Measurements from ENCODE around the gene GPATCH11.

The GPATCH11 gene

DNA sequence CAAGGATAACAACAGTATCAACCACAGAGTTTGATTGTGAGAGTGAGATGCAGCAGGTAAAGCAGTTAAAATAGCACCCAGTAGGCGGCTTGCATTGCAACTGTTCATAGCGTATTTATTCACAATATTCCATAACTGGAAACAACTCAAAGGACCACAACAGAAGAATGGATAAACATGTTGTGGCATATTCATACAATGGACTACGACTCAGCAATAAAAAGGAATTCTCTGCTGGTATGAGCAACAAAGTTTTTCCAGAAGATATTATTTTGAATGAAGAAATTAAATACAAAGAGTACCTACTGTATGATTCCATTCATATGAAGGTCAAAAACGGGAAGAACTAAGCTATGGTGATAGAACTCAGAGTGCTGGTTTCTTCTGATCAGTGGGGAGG is 25.2 kb downstream of the GPATCH11 start:
- no peak for DNase-seq (ENCODE audit: low spot score)

DNA sequence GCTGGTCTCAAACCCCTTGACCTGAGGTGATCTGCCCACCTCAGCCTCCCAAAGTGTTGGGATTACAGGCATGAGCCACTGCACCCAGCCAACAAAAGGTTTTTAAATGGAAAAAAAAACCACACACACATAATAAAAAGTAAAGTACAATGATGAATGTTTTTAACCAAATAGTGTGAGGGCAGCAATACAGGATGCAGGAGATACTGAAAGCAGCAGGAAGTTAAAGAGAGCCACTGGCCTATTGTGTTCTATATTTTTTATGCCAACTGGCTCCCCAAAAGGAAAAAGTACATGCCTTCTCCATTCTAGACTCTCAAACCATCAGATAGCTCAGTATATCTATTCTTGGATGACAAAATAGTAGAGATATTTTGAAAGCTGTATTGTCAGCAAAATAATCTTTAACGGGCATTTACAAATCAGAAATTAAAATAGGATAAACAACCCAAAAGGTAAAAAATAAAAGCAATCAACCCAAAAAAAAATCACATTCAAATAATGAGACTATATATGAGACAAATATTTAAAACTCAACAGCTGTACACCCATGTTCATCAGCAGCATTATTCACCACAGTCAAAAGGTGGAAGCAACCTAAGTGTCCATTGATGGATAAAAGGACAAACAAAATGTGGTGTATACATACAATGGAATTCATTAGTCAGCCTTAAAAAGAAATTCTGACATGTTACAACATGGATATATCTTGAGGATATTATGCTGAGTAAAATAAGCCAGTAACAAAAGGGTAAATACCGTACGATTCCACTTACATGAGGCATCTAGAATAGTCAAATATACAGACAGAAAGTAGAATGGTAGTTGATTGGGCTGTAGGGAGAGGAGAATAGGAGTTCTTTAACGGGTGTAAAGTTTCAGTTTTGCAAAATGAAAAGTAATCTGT is 26.2 kb downstream of the GPATCH11 start:
- no peak for DNase-seq (ENCODE audit: low spot score)

DNA sequence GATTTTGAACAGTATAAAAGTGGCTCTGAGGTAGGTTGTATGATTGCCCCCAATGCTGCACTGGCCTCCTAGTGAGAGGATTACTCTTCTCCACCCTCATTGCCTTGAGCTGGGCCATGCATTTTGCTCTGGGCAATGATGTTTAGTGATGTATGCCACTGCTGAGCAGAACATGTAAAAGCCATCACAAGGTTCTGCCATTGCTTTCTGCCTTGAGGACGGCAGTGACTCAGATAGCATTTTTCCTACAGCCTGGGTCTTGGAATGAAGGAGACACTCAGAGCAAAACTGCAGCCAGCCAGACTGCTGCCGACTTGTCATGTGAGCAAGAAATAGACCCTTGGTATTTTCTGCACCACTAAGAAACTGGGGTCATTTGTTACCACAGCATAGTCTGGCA is 27.6 kb downstream of the GPATCH11 start:
- no peak for DNase-seq (ENCODE audit: low spot score)

DNA sequence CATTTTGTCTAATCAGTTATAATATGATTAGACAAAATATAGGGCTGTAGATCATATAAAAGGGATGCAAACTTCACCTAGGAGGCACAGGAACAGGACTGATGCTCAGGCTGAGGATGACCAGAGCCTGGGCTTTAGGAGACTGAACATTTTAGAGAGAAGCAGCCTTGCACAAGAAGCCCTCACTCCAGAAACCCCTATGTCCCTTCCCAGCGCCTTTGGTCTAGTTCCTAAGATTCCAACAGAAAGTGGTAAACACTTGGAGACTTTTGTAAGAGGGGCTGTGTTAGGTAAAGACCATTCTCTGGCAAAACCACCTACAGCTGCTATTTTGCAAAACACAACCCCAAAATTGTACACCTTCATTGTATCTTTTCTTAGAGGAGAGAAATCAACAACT is 33.2 kb downstream of the GPATCH11 start:
- no peak for DNase-seq (ENCODE audit: low spot score)

DNA sequence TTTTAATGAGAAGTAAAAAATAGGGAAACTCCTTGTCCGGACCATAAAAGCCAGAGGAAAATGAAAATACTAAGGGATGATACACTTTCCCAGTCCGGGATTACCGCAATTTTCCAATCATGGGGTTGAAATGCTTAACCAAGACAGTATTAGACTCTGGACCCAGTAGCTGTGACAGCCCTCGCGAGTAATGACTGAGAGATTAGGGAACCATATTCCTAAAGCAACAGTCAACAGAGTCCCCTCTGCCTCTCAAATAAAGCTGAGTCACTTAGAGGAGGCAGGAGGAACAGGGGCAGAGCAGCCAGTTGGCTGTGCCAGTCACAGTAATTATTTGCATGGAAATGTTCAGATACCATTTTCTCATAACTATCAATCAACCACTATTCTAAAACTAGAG is 34.8 kb downstream of the GPATCH11 start:
- no peak for DNase-seq (ENCODE audit: low spot score)

DNA sequence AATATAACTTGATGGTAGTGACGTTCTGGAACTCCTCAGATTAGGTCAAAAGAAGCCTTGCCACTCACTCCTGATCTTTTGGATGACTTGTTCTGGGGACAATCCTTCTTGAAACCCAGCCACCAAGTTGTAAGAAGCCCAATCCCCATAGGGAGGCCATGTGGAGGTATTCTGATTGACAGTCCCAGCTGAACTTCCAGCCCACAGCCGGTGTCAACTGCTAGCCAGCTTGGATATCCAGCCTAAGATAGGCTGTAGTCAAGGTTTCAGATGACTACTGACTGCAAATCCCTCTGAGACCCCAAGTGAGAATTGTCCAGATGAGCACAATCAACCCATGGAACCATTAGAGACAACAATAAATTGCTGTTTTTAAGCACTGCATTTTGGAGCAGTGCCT is 41.1 kb downstream of the GPATCH11 start:
- DNase-seq (ENCODE audit: low spot score): no peak

DNA sequence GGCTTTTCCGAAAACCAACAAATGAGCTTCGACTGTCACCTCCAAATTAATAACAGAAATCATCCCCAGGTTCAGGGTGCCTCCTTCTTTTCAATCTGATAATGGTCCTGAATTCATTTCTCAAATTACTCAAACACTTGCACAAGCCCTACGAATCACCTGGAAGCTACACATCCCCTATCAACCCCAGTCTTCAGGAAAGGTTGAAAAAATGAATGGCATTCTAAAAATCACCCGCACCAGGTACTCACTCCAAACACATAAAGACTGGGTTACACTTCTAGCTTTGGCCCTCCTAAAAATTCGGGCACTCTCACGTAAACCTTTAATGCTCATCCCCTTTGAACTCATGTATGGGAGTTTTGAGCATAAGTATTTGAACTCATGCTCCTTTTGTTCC is 48.6 kb downstream of the GPATCH11 start:
- DNase-seq (ENCODE audit: low spot score): no peak

DNA sequence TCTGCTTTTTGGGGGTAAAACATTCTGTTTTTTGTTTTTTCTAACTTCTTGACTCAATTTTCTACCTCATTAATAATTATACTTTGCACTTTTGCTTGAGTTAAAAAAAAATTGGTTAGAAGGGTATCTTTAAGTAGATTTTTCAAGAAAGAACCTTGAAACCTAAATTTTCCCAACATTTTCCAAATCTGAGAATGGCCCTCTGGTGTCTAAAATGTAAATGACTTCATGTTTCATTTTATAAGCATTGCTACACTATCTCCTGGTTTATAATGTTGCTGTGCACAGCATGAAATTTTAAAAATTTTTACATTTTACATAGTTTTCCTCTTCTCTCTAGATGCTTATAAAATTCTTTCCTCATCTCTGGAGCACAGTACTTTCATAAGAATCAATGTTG is 58.2 kb downstream of the GPATCH11 start:
- DNase-seq (ENCODE audit: low spot score): no peak

DNA sequence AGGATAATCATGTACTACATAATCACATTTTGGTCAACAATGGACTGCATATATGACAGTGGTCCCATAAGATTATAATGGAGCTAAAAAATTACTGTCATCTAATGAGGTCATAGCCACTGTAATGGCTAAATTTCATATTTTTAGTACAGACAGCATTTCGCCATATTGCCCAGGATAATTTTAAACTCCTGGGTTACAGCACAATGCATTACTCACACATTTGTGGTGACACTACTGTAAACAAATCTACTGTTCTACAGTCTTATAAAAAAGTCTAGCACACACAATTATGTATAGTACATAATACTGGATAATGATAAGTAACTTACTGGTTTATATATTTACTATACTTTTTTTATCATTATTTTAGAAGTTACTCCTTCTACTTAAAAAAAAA is 59.7 kb downstream of the GPATCH11 start:
- no peak for DNase-seq (ENCODE audit: low spot score)

DNA sequence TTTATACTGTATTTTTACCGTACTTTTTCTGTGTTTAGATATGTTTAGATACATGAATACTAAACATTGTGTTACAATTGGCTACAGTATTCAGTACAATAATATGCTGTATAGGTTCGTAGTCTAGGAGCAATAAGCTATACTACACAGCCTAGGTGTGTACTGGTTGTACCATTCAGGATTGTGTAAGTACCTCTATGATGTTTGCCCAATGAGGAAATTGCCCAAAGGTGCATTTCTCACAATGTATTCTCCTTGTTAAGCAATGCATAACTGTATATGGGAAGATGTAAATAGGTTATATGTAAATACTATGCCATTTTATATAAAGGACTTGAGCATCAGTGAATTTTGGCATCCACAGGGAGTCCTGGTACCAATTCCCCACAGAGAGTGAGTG is 61.7 kb downstream of the GPATCH11 start:
- no peak for DNase-seq (ENCODE audit: low spot score)

DNA sequence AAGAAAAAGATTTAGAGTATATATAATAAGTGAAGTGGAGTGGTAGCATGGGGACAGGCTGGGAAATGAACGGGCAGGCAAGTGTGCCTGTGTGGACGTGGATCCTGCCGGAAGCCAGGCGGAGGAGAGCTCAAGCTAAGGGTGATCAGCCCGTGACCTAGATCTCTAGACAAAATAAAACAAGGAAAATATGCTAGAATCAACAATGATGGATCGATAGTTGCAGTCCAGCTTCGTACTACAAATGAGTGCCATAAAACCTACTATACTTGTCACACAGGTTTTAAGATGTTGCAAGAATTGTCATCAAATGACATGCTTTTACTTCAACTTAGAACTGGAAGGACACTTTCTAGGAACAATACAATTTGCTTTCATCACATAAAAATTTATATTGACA is 64.0 kb downstream of the GPATCH11 start:
- no peak for DNase-seq (ENCODE audit: low spot score)

All from iPS-NIHi11 (cell line).